GM12878 (cell line): ENCODE measurements around the gene MND1. TPM values are rescaled to one million over a fixed set of nuclear protein-coding genes. Genes with fewer than 3 reads are reported as not detected.

Experiments used
- ATAC-seq: fragments of 200-7000 bp; cut with Tn5 transposase; 3 replicates; pipeline ENCODE4 v1.9.1; 2020; ENCODE audit warnings: mild to moderate bottlenecking, moderate library complexity
- BruUV-seq: library from RNA; stranded (reverse); fragments of 400-500 nt; replicated peaks from 2 replicates; lab custom pipeline; 2021; lab: Mats Ljungman, UMichigan
- CTCF ChIA-PET: fragments of 300-600 bp; sonication (Branson Sonifier 250); formaldehyde crosslinking; extraction: SDS; loops from one replicate; lab custom pipeline; 2021; ENCODE audit warnings: inconsistent platforms; lab: Yijun Ruan, JAX
- POLR2A ChIA-PET: fragments of 350-600 bp; formaldehyde crosslinking; extraction: SDS; loops from one replicate; lab custom pipeline; 2021; ENCODE audit warnings: inconsistent platforms; lab: Charles Lee
- RAD21 ChIA-PET: fragments of 300-600 bp; sonication (Branson Sonifier 250); formaldehyde crosslinking; loops from one replicate; lab custom pipeline; 2023; ENCODE audit warnings: antibody characterized with exemption; ENCODE audit not compliant: unreplicated experiment; lab: Charles Lee
- SMC1A ChIA-PET: fragments of 300-600 bp; sonication (Branson Sonifier 250); formaldehyde crosslinking; loops from one replicate; lab custom pipeline; 2023; ENCODE audit not compliant: unreplicated experiment, uncharacterized antibody; lab: Charles Lee
- DNase-seq: peaks from one replicate; pipeline ENCODE4 v3.0.0-alpha.2; 2011; ENCODE audit warnings: low read depth, low spot score
- FAIRE-seq: peaks from 3 replicates; lab custom pipeline; 2011; peaks lifted over from hg19 to GRCh38; lab: Jason Lieb, UNC
- H2AFZ ChIP-seq: 2 replicates; pipeline ENCODE4 v1.6.0; 2011; ENCODE audit warnings: low read depth, low read length, control low read depth; ENCODE audit not compliant: control insufficient read depth
- H3K27ac ChIP-seq: 2 replicates; pipeline ENCODE4 v1.5.1; 2011; ENCODE audit warnings: control low read depth; ENCODE audit not compliant: control insufficient read depth, insufficient read depth
- H3K27me3 ChIP-seq, 2 experiments: replicated peaks in 1 of 2; 2 replicates each; pipeline versions ENCODE4 v1.6.0 to v1.6.1; 2011; ENCODE audit warnings: low read length in 1 of 2; ENCODE audit not compliant: control insufficient read depth in 2 of 2, insufficient read depth in 2 of 2
- H3K36me3 ChIP-seq, 2 experiments: 2 replicates each; pipeline ENCODE4 v1.5.1; 2011; ENCODE audit warnings: low read length in 1 of 2; ENCODE audit not compliant: control insufficient read depth in 2 of 2, insufficient read depth in 2 of 2
- H3K4me1 ChIP-seq: 2 replicates; pipeline ENCODE4 v1.6.1; 2011; ENCODE audit warnings: mild to moderate bottlenecking, low read length, moderate library complexity, mixed read lengths; ENCODE audit not compliant: control insufficient read depth, insufficient read depth
- H3K4me2 ChIP-seq: 2 replicates; pipeline ENCODE4 v1.6.0; 2011; ENCODE audit warnings: control low read depth; ENCODE audit not compliant: control insufficient read depth, insufficient read depth
- H3K4me3 ChIP-seq: fragments of 200-600 bp; sonication (generic); 2 replicates; pipeline ENCODE4 v1.5.1; 2016
- H3K79me2 ChIP-seq: 2 replicates; pipeline ENCODE4 v1.6.0; 2011; ENCODE audit warnings: low read length; ENCODE audit not compliant: control insufficient read depth, insufficient read depth
- H3K9ac ChIP-seq: 2 replicates; pipeline ENCODE4 v1.8.0; 2011; ENCODE audit warnings: low read length, control low read depth, mixed read lengths; ENCODE audit not compliant: control insufficient read depth, insufficient read depth
- H3K9me3 ChIP-seq: replicated peaks from 3 replicates; pipeline ENCODE4 v1.5.1; 2011; ENCODE audit warnings: mild to moderate bottlenecking, low read length; ENCODE audit not compliant: control insufficient read depth, insufficient read depth
- H4K20me1 ChIP-seq: 2 replicates; pipeline ENCODE4 v1.6.0; 2011; ENCODE audit not compliant: control insufficient read depth, insufficient read depth
- BCL11A ChIP-seq: IDR thresholded peaks from 2 replicates; pipeline ENCODE4 v1.6.1; 2011; ENCODE audit warnings: low read depth, low read length
- BHLHE40 ChIP-seq, 2 experiments: fragments of 450-650 bp in 1 of 2; IDR thresholded peaks; 2 replicates each; pipeline ENCODE4 v1.6.1; 2011 to 2017; ENCODE audit warnings: low read depth in 2 of 2, borderline replicate concordance in 1 of 2, improper control_type of control experiment in 1 of 2, low read length in 1 of 2, mild to moderate bottlenecking in 1 of 2
- BMI1 ChIP-seq: fragments of 450-650 bp; IDR thresholded peaks from 2 replicates; pipeline ENCODE4 v1.6.1; 2016; ENCODE audit warnings: mild to moderate bottlenecking, moderate library complexity, borderline replicate concordance
- CBX5 ChIP-seq: sonication (generic); IDR thresholded peaks from 2 replicates; pipeline ENCODE4 v1.6.1; 2016; ENCODE audit warnings: low read depth, moderate library complexity, mild to moderate bottlenecking, inconsistent platforms
- ETV6 ChIP-seq, 2 experiments: fragments of 450-650 bp in 1 of 2; IDR thresholded peaks in 1 of 2; conservative IDR thresholded peaks in 1 of 2; 2 replicates each; pipeline ENCODE4 v1.6.1; 2014; ENCODE audit warnings: antibody characterized with exemption in 1 of 2, borderline replicate concordance in 1 of 2, low read depth in 1 of 2, mild to moderate bottlenecking in 1 of 2, moderate library complexity in 1 of 2
- MXI1 ChIP-seq: fragments of 150-350 bp; IDR thresholded peaks from 2 replicates; pipeline ENCODE4 v1.6.1; 2011; ENCODE audit warnings: low read depth, mild to moderate bottlenecking, inconsistent platforms, low read length, improper control_type of control experiment
- MYC ChIP-seq: IDR thresholded peaks from 2 replicates; pipeline ENCODE4 v1.6.1; 2011; ENCODE audit warnings: mild to moderate bottlenecking, low read length, moderate library complexity, inconsistent platforms; ENCODE audit not compliant: insufficient read depth, insufficient replicate concordance, insufficient read length, severe bottlenecking
- NFIC ChIP-seq: IDR thresholded peaks from 2 replicates; pipeline ENCODE4 v1.6.1; 2012; ENCODE audit warnings: low read depth, mild to moderate bottlenecking, inconsistent platforms, low read length, moderate library complexity
- PML ChIP-seq: IDR thresholded peaks from 2 replicates; pipeline ENCODE4 v1.6.1; 2012; ENCODE audit warnings: low read length, inconsistent platforms
- SPI1 ChIP-seq: IDR thresholded peaks from 2 replicates; pipeline ENCODE4 v1.6.1; 2011; ENCODE audit warnings: low read depth, mild to moderate bottlenecking, low read length, moderate library complexity, borderline replicate concordance; ENCODE audit not compliant: insufficient read depth
- ZNF274 ChIP-seq: IDR thresholded peaks from one replicate; pipeline ENCODE4 v1.8.0; 2011; ENCODE audit not compliant: insufficient read length, insufficient read depth
- ZNF622 ChIP-seq: fragments of 450-650 bp; IDR thresholded peaks from 2 replicates; pipeline ENCODE4 v1.6.1; 2017; ENCODE audit warnings: mild to moderate bottlenecking, inconsistent platforms
- ZZZ3 ChIP-seq: IDR thresholded peaks from 2 replicates; pipeline ENCODE4 v1.6.1; 2011; ENCODE audit warnings: low read depth; ENCODE audit not compliant: control insufficient read depth, insufficient read length
- WGBS: methylation state at CpG from one replicate; pipeline ENCODE4 v1.1.6; 2016; ENCODE audit warnings: low lambda C conversion rate; ENCODE audit not compliant: insufficient replicate concordance, insufficient coverage; ENCODE audit errors: missing lambda C conversion rate; 5-methylcytosine and 5-hydroxymethylcytosine counted together
- in situ Hi-C: fragments of 300-500 bp; cut with MboI; formaldehyde crosslinking; loops from 9 replicates; pipeline ENCODE4 v1.14.3; 2018; ENCODE audit warnings: mixed read lengths
- intact Hi-C: fragments of 100-400 bp; cut with micrococcal nuclease; formaldehyde crosslinking; loops from one replicate; pipeline ENCODE4 v1.14.2; 2022; ENCODE audit not compliant: unreplicated experiment
- polyA plus RNA-seq, 11 experiments: library from polyadenylated mRNA; depleted of rRNA in 4 of 11; unstranded in 6 of 11; stranded (reverse) in 5 of 11; fragments of >200 nt; fragmentation: Nextera tagmentation in 4 of 11; fragmentation: Illumina TruSeq in 1 of 11; extraction: Ambion mirVana in 4 of 11; extraction: Trizol in 1 of 11; gene quantifications; 1 replicate in 1 of 11; 2 replicates in 10 of 11; pipeline versions ENCODE4 v1.2.1 to v1.2.3, GENCODE V29; 2011 to 2016; ENCODE audit warnings: inconsistent platforms in 2 of 11, missing spikeins in 2 of 11, low read depth in 1 of 11
- total RNA-seq, 4 experiments: library from RNA; depleted of rRNA in 3 of 4; stranded (reverse); fragments of >200 nt in 3 of 4; fragmentation: Illumina TruSeq in 1 of 4; extraction: Trizol in 1 of 4; gene quantifications; 2 replicates each; pipeline versions ENCODE4 v1.2.1 to v1.2.3, GENCODE V29; 2013 to 2021
- TF ChIP-seq, protein P1 (sequence below): IDR thresholded peaks from 2 replicates; pipeline ENCODE4 v1.6.1; 2012; ENCODE audit warnings: low read depth, low read length, improper control_type of control experiment
- TF ChIP-seq, protein P2 (sequence below): fragments of 450-650 bp; IDR thresholded peaks from 2 replicates; pipeline ENCODE4 v1.6.1; 2017; ENCODE audit warnings: low read depth, mild to moderate bottlenecking, moderate library complexity
- TF ChIP-seq, protein P3 (sequence below): IDR thresholded peaks from 2 replicates; pipeline ENCODE4 v1.6.1; 2012; ENCODE audit warnings: low read depth, low read length, improper control_type of control experiment

Gene MND1
- total and polyA plus RNA-seq, 10 of the 15 experiments (the other 5 are each of a cell fraction or from before 2014, with no cell fraction given) = 17.7 to 58.1 (median 47.3) TPM

DNA sequence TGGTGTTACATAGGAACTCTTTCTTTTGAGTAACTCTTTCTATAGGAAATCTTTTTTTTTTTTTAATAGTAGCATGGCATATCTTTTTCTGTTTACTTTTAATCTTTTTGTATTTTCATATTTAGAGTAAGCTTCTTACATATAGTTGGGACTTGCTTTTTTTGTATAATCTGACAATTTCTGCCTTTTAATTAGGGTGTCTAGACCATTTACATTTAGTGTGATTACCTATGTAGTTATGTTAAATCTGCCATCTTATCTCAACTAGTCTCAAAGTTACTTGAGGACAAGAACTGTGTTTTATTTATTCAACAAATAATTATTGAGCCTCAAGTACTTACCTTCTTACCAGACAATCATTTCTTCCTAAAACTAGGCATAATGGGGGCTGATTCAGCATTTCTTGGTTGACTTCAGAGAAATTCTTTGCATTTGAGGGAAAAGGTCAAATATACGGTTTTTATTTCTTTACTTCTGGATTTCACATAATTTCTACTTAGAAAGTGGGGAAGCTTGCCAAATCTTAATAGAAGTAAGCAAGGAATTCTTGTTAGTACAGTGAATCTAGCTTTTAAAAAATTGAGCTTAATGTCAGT is 28.6 kb downstream of the MND1 start (continued):
- TF ChIP-seq ZZZ3 = no peak
- TF ChIP-seq, all 136 proteins: peak for 0

DNA sequence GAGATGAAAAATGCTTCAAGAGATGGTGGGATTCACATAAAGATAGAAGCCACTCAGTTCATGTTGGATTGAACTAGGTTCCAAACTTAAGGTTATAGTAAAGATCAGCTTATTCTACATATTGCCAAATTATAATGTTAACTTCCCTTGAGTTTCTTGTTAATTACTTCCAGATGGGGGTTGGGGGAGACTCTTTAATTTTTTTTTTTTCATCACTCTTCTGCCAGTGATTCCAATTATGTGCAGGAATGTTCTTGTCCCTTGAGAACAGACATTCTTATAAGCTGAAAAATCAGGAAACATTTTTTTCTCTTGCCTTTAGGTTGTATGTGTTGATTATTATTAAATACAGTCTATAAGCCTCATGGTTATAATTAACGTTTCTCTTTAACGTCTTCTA is 30.0 kb downstream of the MND1 start:
- Histone ChIP-seq H3K4me3 (no peak overlapping the region), H3K9ac (no peak overlapping the region), H3K9me3 (peaks cover 3% of the 10 kb centered on the region; the same call in 2 of the 3 replicates), H4K20me1 (no peaks in the 10 kb centered on the region), H2AFZ (no peak overlapping the region), H3K4me2 (no peak overlapping the region), H3K4me1 (0 out of 2 replicates have a peak, but pooled peaks cover 3% of the 10 kb centered on the region), H3K27me3 (no peaks in the 10 kb centered on the region), H3K79me2 (no peaks in the 10 kb centered on the region), H3K27ac (no peak overlapping the region), H3K36me3 (0 out of 4 replicates have a peak, but pooled peaks cover 0 to 3% of the 10 kb centered on the region in 2 experiments)
- ChIA-PET SMC1A (interaction anchor here (0.7 to 2.4 kb wide), 5 partner anchors 10 to 484 kb away, joined by 3 to 7 read pairs (median 5); no protein-coding TSS in a partner anchor), POLR2A (interaction anchor here (0.6 to 1.6 kb wide), 2 partner anchors 13 to 25 kb away, joined by 4 to 7 read pairs; no protein-coding TSS in a partner anchor), RAD21 (no interaction called here), CTCF (interaction anchor here (0.7 to 1.3 kb wide), 4 partner anchors 11 to 269 kb away, joined by 3 to 6 read pairs (median 4); no protein-coding TSS in a partner anchor)
- 97% methylated on average over 2 of the region's 2 CpGs for WGBS
- no TSS peak for BruUV-seq
- FAIRE-seq (no peak), DNase-seq (no peak), ATAC-seq (no peak)
- intact Hi-C loops = no loop called here
- in situ Hi-C loops = no loop called here
- TF ChIP-seq BHLHE40 (IDR thresholded peaks at IDR 0.05; ENCODE audit: borderline replicate concordance in 1 of 2, low read depth in 2 of 2, low read length in 1 of 2) = no peak
- TF ChIP-seq MYC = no peak
- TF ChIP-seq BCL11A = no peak
- TF ChIP-seq MXI1 = no peak
- TF ChIP-seq, protein P1, sequence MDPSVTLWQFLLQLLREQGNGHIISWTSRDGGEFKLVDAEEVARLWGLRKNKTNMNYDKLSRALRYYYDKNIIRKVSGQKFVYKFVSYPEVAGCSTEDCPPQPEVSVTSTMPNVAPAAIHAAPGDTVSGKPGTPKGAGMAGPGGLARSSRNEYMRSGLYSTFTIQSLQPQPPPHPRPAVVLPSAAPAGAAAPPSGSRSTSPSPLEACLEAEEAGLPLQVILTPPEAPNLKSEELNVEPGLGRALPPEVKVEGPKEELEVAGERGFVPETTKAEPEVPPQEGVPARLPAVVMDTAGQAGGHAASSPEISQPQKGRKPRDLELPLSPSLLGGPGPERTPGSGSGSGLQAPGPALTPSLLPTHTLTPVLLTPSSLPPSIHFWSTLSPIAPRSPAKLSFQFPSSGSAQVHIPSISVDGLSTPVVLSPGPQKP = no peak
- TF ChIP-seq ZNF622 = no peak
- TF ChIP-seq ZNF274 = no peak
- TF ChIP-seq, protein P2, sequence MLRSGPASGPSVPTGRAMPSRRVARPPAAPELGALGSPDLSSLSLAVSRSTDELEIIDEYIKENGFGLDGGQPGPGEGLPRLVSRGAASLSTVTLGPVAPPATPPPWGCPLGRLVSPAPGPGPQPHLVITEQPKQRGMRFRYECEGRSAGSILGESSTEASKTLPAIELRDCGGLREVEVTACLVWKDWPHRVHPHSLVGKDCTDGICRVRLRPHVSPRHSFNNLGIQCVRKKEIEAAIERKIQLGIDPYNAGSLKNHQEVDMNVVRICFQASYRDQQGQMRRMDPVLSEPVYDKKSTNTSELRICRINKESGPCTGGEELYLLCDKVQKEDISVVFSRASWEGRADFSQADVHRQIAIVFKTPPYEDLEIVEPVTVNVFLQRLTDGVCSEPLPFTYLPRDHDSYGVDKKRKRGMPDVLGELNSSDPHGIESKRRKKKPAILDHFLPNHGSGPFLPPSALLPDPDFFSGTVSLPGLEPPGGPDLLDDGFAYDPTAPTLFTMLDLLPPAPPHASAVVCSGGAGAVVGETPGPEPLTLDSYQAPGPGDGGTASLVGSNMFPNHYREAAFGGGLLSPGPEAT = no peak
- no peak for TF ChIP-seq BMI1
- TF ChIP-seq ETV6 (conservative IDR thresholded peaks at IDR 0.05 in 1 of 2, IDR thresholded peaks at IDR 0.05 in 1 of 2; ENCODE audit: borderline replicate concordance in 1 of 2, low read depth in 1 of 2) = no peak
- TF ChIP-seq NFIC = no peak
- TF ChIP-seq, protein P3, sequence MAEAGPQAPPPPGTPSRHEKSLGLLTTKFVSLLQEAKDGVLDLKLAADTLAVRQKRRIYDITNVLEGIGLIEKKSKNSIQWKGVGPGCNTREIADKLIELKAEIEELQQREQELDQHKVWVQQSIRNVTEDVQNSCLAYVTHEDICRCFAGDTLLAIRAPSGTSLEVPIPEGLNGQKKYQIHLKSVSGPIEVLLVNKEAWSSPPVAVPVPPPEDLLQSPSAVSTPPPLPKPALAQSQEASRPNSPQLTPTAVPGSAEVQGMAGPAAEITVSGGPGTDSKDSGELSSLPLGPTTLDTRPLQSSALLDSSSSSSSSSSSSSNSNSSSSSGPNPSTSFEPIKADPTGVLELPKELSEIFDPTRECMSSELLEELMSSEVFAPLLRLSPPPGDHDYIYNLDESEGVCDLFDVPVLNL = no peak
- TF ChIP-seq PML = no peak
- no peak for TF ChIP-seq SPI1
- TF ChIP-seq CBX5 = no peak
